Measurements from ENCODE around the gene PARD3.

GRCh38 chr10:34195364-34196057, 619.6 kb downstream of the PARD3 start:
- TF ChIP-seq, protein P1, sequence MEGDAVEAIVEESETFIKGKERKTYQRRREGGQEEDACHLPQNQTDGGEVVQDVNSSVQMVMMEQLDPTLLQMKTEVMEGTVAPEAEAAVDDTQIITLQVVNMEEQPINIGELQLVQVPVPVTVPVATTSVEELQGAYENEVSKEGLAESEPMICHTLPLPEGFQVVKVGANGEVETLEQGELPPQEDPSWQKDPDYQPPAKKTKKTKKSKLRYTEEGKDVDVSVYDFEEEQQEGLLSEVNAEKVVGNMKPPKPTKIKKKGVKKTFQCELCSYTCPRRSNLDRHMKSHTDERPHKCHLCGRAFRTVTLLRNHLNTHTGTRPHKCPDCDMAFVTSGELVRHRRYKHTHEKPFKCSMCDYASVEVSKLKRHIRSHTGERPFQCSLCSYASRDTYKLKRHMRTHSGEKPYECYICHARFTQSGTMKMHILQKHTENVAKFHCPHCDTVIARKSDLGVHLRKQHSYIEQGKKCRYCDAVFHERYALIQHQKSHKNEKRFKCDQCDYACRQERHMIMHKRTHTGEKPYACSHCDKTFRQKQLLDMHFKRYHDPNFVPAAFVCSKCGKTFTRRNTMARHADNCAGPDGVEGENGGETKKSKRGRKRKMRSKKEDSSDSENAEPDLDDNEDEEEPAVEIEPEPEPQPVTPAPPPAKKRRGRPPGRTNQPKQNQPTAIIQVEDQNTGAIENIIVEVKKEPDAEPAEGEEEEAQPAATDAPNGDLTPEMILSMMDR (conservative IDR thresholded peaks at IDR 0.05; ENCODE audit: low read length): no peak
- no peak for TF ChIP-seq EZH2phosphoT487 (IDR thresholded peaks at IDR 0.05; ENCODE audit: borderline replicate concordance)

Data from Loucy (cell line).